Hippocampal formation (tissue), 2 donors: ENCODE data around the gene CPAMD8.

Experiments used
- DNase-seq, 2 donors: peaks; one replicate each; lab custom pipeline; 2025; lab: John Stamatoyannopoulos, UW

The CPAMD8 gene

DNA sequence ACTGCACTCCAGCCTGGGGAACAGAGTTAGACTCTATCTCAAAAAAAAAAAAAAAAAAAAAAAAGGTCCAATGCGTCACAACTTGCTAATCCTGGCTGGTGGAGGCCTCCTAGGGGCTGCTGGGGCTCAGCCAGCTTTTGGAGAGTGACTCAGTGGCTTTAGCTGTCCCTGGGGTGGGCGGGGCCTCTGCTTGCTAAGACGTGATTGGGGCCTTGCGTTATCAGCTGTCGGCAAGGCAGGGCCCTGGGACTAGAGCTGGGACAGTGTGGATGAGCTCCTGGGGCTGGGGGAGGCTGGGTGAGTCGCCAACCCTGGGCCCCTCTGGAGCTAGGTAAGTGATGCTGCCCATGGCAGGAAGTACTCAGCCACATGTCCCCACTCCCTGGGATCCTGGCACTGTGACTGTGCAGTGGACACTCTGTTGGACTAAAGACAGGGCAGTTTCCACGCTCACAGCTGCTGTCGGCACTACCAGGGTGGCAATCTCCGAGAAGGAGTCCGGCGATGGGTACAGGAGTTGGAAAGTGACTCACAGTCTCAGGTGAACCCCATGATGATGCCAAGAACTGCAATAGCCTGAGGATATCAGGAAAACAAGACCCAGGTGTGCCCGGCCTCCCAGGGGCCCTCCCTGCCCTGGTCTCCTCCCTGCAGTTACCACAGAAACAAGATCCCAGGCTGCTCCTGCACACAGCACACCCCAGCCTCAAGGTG lies 105.6 kb downstream of the CPAMD8 start:
- no peak for DNase-seq

DNA sequence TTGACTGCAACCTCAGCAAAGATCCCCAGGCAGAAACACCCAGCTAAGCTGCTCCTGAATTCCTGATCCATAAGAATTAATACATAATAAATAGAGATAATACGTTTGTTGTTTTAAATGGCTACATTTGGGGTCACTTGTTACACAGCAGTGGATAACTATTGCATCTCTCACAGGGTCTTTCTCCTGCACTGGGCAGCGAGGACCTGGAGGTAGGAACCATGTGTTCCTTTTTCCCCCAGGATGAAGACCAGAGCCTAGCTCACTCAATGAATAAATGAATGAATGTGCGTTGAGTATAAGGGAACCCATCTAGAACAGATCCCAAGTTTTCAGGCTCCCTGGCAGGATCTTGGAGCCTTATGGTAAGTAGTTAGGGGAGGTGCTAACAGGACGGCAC lies 107.1 kb downstream of the CPAMD8 start:
- no peak for DNase-seq

DNA sequence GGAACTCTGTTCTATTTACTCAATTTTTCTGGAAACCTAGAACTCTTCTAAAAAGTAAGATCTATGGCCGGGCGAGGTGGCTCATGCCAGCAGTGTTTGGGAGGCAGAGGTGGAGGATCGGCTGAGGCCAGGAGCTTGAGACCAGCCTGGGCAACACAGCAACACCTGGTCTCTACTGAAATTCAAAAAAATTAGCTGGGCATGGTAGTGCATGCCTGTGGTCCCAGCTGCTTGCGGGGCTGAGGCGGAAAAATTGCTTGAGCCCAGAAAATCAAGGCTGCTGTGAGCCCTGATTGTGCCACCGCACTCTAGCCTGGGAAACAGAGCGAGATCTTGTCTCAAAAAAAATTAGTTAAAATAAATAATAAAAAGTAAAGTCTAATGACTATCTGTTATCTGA lies 109.2 kb downstream of the CPAMD8 start:
- DNase-seq, result no peak

- no peak for DNase-seq
Measured at GRCh38 chr19:16915734-16916133, 110.9 kb downstream of the CPAMD8 start.

DNA sequence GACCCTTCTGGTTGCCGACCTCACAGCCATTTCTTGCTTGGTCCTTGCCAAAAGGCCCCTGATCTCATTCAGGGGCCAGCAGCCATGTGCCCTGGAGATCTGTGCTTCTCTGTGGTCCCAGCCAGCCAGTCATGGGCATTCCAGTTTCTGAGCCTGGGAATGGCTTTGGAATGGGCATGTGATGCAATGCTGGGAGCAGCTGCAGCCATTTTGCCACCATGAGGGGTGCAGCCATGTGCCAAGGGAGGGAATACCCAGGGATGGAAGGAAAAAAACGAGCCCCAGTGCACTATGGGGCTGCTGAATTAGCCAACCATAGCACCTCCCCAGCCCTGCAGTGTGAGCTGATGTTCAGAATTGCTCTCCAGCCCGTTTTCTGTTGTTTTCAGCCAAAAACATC lies 111.5 kb downstream of the CPAMD8 start:
- no peak for DNase-seq

GRCh38 chr19:16914421-16914820 lies 112.2 kb downstream of the CPAMD8 start:
- no peak for DNase-seq

DNA sequence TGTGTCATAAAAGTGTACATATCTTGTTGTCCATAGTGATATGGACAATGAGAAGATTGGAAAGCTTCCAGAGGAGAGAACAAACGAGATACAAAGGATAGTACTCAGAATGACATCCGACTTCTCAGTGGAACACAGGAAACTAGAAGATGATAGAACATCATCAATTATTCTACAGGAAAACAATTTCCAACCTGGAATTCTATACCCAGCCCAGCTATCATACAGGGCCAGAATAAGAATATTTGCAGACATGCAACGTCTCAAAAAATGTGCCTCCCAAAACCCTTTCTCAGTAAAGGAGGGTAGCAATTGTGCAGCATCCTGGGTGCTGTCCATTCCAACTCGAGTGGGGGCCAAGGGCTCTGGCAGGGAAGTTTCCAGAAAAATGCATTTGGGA lies 113.8 kb downstream of the CPAMD8 start:
- DNase-seq, result no peak

GRCh38 chr19:16911046-16911445 lies 115.6 kb downstream of the CPAMD8 start:
- no peak for DNase-seq

DNA sequence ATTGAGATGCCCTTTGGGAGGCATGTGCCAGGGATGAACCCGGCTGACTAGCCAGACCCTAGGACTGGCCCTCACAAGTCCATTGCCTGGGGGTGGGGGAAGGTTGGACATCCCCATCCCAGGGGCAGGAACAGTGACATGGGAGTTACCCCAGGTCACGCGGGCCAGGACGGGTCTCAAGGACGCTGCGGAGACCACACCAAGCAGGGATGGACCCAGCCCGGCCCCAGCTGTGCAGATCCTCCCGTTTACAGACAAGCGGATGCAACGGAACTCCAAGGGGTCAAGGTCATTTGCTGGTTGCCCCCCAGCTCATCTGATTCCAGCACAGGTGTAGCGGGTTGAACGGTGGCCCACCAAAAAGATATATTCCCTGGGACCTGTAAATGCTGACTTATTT lies 117.9 kb downstream of the CPAMD8 start:
- no peak for DNase-seq

- DNase-seq, result no peak
Measured at GRCh38 chr19:16904599-16904998, 122.0 kb downstream of the CPAMD8 start.

DNA sequence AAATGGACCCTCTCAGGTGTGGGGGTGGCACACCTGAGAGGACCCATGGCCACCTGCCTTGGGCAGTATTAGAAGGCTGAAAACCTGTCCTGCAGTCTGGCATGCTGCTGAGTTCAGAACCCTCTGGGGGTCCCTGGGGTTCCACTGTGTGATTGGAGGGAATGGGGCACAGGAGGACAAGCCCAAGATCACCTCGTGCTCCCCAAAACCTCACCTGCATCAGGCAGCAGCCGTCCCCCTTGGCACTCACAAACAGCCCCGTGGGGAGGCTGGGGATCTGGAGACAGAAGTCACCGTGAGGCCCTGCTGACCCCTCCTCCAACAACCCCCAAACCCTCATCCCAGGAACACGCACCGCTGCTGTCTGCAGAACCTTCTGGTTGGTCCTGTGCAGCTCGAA lies 123.3 kb downstream of the CPAMD8 start:
- DNase-seq, result no peak

DNA sequence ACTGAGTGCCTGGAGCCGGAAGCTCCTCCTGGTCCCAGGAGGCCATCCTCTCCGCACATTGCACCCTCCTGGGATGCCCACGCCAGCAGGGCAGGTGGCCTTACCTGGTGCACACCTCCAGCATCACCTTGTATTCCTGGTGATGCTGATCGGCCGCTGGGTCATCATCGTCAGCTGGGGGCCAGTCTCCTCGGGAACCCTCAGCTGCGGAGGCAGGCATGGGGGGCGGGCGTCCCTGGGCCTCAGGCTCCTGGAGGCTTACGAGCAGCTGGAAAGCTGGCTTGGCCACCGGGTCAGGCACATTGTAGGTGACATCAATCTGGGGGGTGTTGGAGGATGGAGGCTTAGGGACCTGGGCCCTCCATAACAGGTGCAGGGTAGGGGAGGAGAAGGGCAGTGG lies 124.1 kb downstream of the CPAMD8 start:
- DNase-seq, result no peak

GRCh38 chr19:16901491-16902175 lies 125.0 kb downstream of the CPAMD8 start:
- no peak for DNase-seq

DNA sequence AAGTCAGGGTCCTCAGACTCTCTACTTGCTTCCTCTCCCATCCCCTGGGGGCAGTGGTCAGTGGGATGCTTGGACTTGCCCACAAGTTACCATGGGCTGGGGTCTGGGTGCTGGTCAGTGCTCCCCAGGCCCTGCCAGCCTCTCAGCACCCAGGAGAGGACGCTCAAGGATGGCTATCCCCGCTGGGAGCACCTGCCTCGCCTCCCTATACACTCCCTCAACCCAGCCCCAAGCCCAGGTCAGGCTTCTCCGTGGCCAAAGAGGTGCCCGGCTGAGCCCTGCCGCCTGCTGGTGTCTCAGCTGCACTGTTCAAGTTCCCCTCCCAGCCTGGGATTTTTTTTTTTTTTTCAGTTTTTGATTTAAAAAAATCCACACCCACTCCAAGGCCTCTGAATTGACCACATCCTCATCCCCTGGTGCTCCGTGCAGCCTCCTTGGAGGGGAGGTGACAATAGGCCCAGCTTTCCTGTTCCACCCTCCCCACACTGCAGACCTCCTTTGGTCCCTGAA lies 127.0 kb downstream of the CPAMD8 start:
- no peak for DNase-seq

DNA sequence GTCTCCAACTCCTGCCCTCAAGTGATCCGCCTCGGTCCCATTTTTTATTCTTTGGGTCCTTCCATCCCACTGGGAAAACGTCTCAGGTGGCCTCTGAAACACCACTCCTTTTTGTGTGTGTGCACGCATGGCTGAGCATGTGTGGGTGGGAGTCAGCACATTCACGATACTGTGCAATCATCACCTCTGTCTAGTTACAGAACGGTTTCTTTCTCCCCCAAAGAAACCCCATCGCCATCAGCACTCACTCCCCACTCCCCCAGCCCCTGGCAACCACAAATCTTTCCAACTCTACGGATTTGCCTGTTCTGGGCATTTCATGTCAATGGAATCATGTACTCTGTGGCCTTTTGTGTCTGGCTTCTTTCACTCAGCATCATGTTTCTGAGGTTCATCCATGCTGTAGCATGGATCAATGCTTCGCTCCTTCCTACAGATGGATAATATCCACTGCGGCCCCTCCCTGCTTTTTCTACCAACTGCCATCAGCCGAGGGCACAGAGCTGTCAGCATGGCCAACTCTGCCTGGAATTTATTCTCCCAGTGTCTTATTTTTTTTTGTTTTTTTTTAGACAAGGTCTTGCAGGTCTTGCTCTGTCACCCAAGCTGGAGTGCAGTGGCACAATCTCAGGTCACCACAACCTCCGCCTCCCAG lies 128.1 kb downstream of the CPAMD8 start:
- no peak for DNase-seq

- no peak for DNase-seq
Measured at GRCh38 chr19:16897856-16898161, 128.8 kb downstream of the CPAMD8 start.

GRCh38 chr19:16897029-16897855 lies 129.4 kb downstream of the CPAMD8 start:
- DNase-seq, result peak in 1 of 2 donors; percentile 73

- no peak for DNase-seq
Measured at GRCh38 chr19:16896146-16897028, 130.2 kb downstream of the CPAMD8 start.

GRCh38 chr19:16895467-16896145 lies 131.0 kb downstream of the CPAMD8 start:
- no peak for DNase-seq

- DNase-seq, result no peak
Measured at GRCh38 chr19:16894080-16894479, 132.5 kb downstream of the CPAMD8 start.

GRCh38 chr19:16893686-16893989 lies 133.0 kb downstream of the CPAMD8 start:
- DNase-seq, result no peak
